Activated naive CD4-positive, alpha-beta T cell treated with anti-CD3 and anti-CD28 coated beads, Interleukin-2, amount 50 U/mL, for 72 hours (primary cell): ENCODE measurements around the gene KLF16. TPM values are rescaled to one million over a fixed set of nuclear protein-coding genes. Genes with fewer than 3 reads are reported as not detected.
A peak's percentile ranks its signal among the peaks of the same experiment; 100 is the strongest.
"Not testable (repeated sequence)": the region's sequence is repeated elsewhere in the genome, so short reads cannot be mapped to it uniquely, and the experiment has no call there.

Experiments used
- ATAC-seq, 2 donors: fragments of 150-1000 bp; cut with Tn5 transposase; 2 replicates each; pipeline ENCODE4 v1.10.0; 2021; ENCODE audit warnings: mild to moderate bottlenecking in 2 of 2, moderate library complexity in 2 of 2
- DNase-seq, 2 donors: peaks; one replicate each; pipeline ENCODE4 v3.0.0; 2021 to 2022; ENCODE audit warnings: low spot score in 2 of 2
- H3K27ac Mint-ChIP-seq, 2 donors: one replicate each; pipeline ENCODE4 v1.8.0; 2022; ENCODE audit warnings: mild to moderate bottlenecking in 2 of 2, mixed read lengths in 2 of 2
- H3K36me3 Mint-ChIP-seq, 2 donors: one replicate each; pipeline ENCODE4 v1.8.0; 2022; ENCODE audit warnings: mixed read lengths in 2 of 2
- H3K9me3 Mint-ChIP-seq, 2 donors: one replicate each; pipeline ENCODE4 v1.8.0; 2022; ENCODE audit warnings: mixed read lengths in 2 of 2
- total RNA-seq, 2 donors: library from RNA; stranded (reverse); gene quantifications; one replicate each; pipeline ENCODE4 v1.2.3, GENCODE V29; 2022

Gene KLF16
- total RNA-seq, 2 donors from 2014 or later = 20.5 to 22.6 TPM

DNA sequence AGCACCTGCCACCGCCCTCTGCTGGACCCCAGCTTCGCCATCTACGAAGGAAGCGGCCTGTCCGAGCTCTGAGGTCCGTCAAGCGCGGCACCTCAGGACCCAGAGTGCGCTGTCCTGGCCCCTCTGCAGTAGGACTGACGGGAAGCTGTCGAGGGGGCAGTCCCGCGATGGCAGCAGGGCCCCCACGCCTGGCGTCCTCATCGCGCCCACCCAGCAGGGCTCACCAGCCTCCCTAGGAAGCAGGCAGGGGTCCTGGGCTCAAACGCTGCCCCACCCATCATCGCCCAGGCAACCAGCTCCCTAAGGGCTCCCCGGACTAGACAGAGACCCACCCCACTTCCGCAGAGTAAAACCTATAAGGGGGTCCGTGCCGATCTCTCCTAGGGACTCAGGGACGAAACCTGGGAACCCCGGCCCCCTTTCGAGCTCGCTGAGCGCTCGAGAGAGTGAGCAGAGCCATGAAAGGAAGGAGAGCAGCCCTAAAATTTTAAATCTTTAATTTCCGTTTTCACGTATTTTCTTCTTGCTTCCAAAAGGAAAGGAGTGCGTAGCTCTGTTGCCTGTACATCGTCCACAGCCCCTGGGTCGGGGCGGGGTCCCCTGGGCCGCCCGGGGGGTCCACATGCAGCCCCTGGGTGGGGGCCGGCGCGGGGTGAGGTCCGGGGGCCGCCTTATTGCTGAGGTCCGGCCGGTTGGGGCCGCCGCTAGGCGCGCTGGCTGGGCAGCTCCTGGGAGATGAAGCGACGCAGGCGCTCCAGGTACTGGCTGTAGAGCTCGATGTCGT, 13.3 kb upstream of the KLF16 start:
- ATAC-seq = peak; percentile 11 to 20
- Mint-ChIP-seq H3K36me3 (peaks cover 19 to 20% of the 10 kb centered on the region in 2 donors), H3K27ac (peak overlapping the region; percentile 85 to 95)
- not testable (repeated sequence) for DNase-seq, H3K9me3 Mint-ChIP-seq

DNA sequence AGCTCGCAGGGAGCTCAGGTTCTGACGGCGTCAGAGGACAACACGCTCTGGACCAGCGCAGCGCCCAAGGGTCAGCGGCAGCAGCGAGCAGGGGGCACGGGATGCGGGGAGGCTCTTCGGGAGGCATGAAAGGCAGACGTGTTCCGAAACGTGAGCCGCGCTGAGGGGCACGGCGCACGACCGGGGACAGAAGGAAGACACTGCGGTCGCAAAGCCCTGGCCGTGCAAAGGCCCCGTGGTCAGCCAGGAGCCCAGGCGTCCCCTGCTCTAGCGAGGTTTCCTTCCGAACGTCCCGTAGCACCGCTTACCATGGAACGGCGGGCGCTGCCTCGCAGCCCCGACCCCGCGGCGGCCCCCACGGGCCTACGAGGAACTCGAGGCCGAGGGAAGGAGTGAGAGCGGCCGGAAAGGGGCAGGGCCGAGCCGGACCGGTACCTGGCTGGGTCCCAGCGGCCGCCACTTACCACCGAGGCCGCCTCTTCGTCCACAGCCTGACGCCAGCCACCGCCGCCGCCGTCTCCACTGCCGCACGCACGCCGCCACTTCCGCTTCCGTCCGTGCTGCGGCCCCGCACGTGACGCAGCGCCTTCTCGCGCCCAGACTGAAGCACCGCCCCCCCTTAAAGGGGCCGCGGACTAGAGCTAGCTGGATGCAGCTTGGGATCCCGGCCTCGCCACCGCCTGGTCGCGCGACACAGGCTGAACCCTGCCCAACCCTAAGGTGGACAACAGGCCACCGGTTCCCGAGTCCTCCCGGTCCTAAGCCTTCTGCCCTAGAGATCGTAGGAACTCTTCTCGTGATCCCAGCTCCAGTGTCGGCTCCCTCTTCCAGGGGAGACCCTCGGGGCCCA, 12.5 kb upstream of the KLF16 start:
- Mint-ChIP-seq H3K36me3 (peaks cover 19 to 20% of the 10 kb centered on the region in 2 donors), H3K9me3 (no peaks in the 10 kb centered on the region), H3K27ac (peak overlapping the region; percentile 95 to 97)
- peak; percentile 87 to 90 for DNase-seq
- peak; percentile 96 to 97 for ATAC-seq

DNA sequence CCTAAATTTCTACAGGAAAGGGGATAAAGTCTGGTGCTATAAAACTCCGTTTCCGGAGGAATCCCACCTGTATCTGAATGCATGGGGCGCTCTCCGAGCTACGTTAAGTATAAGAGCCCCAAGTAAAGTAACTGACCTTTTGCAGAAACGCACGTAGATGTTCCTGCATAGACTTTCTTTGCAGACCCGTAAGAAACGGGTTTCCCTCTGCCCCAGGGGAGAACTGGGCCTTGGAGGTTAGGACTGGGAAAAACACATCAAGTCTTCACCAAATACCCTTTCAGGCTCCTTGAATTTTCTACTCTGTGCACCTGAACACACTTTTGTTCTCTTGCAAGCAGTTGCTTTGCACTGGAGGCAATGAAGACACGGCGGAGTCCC, 11.9 kb upstream of the KLF16 start:
- Mint-ChIP-seq H3K36me3 (peaks cover 19 to 20% of the 10 kb centered on the region in 2 donors), H3K27ac (peak overlapping the region; percentile 95 to 97)
- peak in 1 of 2 donors; percentile 5 for ATAC-seq
- not testable (repeated sequence) for H3K9me3 Mint-ChIP-seq, DNase-seq

DNA sequence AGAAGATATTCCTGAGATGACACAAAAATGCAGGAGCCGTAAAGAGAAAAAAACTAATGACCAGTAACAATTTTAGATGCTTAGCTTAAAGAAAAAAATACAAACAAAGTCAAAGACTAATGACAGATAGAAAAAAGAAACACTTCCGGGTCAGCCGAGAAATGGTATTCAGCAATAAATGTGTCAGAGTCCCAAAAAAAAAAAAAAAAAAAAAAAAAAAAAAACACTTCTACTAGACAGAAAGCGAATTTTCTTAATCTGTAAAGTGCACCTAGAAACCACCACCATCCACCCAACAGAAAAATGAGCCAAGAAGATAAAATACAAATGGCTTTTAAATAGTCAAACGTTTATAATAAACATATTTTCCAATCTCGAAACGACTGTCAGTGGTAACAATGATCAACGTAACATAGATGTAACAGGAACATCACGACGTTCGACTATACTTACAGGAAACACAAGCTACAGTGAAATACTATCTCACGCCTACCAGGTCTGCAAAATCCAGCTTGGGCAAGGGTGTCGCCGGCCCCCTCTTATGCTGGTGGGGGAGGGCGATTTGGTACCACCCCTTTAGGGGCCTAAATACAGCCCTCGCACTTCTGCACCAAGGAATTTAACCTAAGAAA, 11.3 kb upstream of the KLF16 start:
- Mint-ChIP-seq H3K9me3 (no peaks in the 10 kb centered on the region), H3K36me3 (peaks cover 19 to 20% of the 10 kb centered on the region in 2 donors), H3K27ac (peak overlapping the region; percentile 95 to 97)
- peak; percentile 27 to 42 for ATAC-seq
- DNase-seq = no peak

DNA sequence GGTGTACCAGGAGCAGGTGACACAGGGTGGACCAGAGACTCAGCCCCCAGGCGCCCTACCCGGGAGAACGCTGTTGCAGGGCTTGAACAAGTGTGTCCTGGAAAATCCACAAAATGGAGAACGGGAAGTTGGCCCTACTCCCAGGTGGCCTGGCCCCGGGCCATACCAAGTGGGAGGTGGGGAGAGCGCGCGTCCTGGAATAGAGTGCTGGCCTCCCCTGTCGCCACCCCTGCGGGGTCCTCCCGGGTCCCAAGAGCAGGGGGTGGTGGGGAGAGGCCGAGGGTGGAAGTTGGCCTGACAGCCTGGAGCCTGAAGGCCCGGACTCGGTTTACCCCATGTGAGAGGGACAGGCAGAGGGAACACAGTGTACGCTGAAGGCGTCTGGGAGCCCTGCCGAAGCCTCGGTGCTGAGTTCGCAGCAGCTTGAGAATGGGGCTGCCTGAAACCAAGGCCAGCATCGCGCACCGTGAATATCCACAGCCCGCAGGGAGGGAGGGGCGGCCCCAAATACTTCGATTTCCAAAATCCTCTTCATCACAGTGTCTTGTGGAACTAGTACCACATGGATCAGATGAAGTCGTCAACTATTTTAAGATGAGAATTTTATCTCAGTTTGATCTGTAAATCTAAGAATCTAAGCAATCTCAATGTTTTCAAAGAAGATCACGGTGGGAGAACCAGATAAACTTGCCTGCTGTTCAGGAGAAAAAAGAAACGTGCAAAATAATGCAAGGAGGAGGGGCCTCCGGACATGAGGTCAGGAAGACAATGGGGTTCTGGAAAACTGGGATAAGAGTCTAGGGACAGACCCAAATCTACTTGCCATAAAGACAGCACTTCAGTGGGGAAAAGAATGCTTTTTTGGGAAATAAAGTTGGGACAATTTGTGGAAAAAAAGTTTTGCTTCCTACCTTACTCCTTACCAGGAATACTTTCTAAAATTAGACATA, 10.4 kb upstream of the KLF16 start:
- ATAC-seq = no peak
- no peaks in the 10 kb centered on the region for H3K9me3 Mint-ChIP-seq

DNA sequence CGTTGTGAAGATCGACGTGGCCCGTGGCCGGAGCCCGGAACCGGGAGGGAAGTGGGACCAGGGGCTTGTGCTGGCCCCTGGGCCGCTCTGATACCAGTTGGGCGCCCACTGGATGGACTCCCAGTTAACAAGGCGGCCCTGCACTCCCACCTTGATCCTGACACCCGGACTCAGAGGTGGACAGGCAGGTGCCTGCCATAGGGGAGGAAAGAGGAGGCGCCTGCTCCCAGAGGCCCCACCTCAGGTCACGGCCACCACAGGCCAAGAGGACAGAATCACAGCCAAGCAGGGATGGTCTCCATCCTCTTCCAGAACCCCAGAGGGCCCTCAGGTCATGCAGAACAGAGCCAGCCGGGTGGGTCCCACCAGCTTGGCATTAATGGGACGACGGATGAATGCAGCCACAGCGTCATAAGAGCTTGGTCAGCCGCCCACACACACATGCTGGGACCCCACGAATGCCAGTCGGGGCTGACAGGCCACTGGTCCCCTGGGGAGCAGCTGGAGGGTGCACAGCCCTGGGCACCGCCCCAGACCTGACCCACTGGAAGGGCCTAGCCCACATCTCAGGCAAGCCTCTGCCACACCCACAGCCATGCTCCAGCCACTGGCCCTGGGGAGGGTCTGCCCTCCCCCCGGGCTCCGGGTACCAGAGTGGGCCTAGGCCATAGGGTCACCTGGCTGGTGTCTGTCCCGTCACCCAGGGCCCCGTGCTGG, 9.6 kb upstream of the KLF16 start:
- no peak for ATAC-seq
- Mint-ChIP-seq H3K36me3 (peaks cover 19 to 20% of the 10 kb centered on the region in 2 donors), H3K27ac (peak overlapping the region; percentile 55 to 95)

More for the DNA sequence above, 10.4 kb upstream of the KLF16 start:
- Mint-ChIP-seq H3K36me3 (peaks cover 19 to 20% of the 10 kb centered on the region in 2 donors), H3K27ac (peak overlapping the region; percentile 95 to 97)
- DNase-seq = no peak

DNA sequence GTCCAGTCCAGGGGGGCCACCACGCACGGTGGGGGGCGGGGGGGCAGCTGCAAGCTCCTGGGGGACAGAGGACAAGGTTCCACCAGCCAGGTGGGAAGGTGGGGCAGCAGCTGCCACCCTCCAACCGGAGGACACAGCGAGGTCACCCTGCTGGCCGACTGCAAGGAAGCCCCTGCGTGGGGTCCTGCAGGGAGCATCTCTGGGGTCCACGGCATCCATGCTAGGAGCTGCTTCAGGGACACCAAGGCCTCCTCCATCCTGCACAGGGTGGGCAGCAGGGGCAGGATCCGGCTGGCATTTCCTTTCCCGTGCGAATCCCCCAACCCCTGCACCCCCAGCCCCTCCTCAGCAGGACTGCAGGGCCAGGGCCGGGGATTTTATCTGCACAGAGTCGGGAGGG, 8.3 kb upstream of the KLF16 start:
- ATAC-seq (no peak), DNase-seq (no peak)
- Mint-ChIP-seq H3K27ac (no peak overlapping the region), H3K36me3 (peaks cover 19 to 20% of the 10 kb centered on the region in 2 donors), H3K9me3 (no peaks in the 10 kb centered on the region)

More for the DNA sequence above, 9.6 kb upstream of the KLF16 start:
- H3K9me3 Mint-ChIP-seq = no peaks in the 10 kb centered on the region
- DNase-seq = no peak

DNA sequence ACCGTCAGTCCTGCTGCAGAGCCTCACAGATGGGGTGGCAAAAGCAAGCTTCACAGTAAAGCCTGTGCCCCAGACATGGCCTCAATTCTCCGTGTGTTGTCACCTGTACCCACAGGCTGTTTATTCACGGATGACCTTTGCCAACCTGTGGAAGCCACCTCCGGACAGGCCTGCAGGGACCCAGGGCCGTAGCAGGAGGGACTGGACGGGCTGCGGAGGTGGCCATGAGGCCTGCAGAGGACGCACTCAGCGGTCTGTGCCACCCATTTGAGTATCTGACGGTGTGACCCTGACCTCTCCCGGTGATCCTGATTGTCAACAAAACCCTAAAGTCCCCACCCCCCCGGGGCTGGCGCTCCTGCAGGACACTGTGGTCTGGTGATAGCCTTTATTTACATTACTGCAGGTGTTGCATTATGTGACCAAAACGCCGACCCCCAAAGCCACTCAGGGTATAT, 7.8 kb upstream of the KLF16 start:
- Mint-ChIP-seq H3K36me3 (peaks cover 19 to 20% of the 10 kb centered on the region in 2 donors), H3K27ac (no peak overlapping the region), H3K9me3 (no peaks in the 10 kb centered on the region)
- ATAC-seq (no peak), DNase-seq (no peak)

DNA sequence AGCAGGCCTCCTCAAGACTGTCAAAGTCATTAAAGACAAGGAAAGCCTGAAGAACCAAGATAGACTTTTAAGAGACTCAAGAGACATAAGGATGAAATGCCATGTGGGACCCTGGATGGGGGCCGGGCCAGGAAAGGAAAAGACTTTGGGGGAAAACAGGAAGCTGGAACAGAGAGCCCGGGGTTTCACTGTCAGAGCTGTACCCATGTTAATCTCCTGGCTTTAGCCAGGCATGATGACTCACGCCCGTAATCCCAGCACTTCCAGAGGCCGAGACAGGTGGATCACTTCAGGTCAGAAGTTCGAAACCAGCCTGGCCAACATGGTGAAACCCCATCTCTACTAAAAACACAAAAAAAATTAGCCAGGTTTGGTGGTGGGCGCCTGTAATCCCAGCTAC, 5.6 kb upstream of the KLF16 start:
- Mint-ChIP-seq H3K36me3 (peaks cover 3% of the 10 kb centered on the region in 2 donors), H3K9me3 (no peaks in the 10 kb centered on the region), H3K27ac (peak overlapping the region in 1 of 2 donors; percentile 29)
- no peak for DNase-seq
- ATAC-seq = no peak

DNA sequence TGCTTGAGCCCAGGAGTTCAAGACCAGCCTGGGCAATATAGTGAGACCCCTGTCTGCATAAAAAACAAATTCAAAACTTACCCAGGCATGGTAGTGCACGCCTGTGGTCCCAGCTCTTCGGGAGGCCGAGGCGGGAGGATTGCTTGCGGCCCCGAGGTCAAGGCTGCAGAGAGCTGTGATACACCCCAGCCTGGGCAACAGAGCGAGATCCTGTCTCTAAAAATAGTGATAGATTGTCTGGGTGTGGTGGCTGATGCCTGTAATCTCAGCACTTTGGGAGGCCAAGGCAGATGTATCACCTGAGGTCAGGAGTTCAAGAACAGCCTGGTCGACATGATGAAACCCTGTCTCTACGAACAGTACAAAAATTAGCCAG, 4.0 kb upstream of the KLF16 start:
- ATAC-seq (no peak), DNase-seq (no peak)
- Mint-ChIP-seq H3K9me3 (no peaks in the 10 kb centered on the region), H3K27ac (peak overlapping the region in 1 of 2 donors; percentile 32), H3K36me3 (peaks cover 3% of the 10 kb centered on the region in 2 donors)

DNA sequence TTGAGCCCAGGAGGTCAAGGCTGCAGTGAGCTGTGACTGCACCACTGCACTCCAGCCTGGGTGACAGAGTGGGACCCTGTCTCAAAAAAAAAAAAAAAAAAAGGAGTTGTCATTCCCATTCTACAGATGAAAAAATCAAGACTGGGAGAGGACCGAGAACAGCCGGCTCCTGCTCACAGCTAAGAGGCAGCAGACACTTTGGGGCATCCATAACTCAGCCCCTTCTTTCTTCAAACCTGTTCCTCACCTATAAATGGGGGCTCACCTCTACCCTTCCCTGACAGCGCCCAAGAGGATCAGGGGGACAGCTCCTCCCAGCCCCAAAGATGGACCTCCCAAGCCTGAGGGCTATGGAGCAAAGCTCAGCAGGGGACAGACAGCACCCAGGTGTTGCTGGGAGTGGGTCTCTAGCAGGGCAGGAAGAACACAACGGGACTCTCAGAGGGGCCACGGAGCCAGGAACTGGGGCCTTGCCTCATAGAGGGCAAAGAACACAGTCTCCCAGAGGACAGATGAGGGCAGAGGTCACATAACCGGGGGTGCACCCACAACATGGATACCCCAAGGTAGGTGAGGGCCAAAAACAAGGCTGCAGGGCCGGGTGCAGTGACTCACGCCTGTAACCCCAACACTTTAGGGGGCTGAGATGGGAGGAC, 3.4 kb upstream of the KLF16 start:
- no peak for ATAC-seq
- Mint-ChIP-seq H3K9me3 (no peaks in the 10 kb centered on the region), H3K27ac (peak overlapping the region in 1 of 2 donors; percentile 32)

DNA sequence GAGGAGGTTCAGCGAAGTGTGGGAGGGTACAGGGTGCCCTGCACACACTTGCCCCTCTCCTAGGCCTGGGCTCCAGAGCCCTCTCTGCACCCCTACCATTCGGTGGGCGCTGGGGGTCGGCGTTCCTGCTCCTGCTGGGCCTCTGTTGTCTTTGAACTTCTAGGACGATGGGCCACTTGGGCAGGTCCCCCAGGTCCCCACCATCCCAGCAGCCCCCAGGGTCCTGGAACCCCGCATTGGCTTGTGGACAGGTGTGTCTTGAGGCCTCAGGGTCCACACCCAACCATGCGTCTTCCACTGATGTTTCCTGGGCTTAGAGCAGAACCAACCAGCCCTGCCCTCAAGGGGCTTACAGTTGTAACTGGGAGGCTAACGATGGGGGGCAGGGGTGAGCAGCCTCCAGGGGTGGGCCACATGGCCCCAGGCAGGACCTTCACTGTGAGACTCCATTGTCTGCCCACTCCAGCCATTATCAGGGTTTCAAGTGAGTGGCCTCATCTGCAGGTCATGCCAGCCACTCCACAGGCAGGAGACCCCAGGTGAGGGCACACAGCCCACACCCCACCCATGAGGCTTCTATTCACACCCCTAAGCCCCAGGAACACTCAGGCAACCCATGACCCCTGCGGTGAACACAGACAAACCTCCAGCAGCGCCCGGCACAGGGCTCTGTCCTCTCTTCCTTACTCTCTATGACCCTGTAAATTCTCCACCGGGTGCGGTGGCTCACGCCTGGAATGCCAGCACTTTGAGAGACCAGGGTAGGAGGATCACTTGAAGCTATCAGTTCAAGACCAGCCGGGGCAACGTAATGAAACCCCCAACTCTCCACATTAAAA, 2.0 kb upstream of the KLF16 start:
- H3K36me3 Mint-ChIP-seq = peaks cover 5 to 10% of the 10 kb centered on the region in 2 donors
- no peaks in the 10 kb centered on the region for H3K9me3 Mint-ChIP-seq
- H3K27ac Mint-ChIP-seq = peak overlapping the region; percentile 60 to 68
- no peak for DNase-seq
- no peak for ATAC-seq

More for the DNA sequence above, 3.4 kb upstream of the KLF16 start:
- H3K36me3 Mint-ChIP-seq = peaks cover 5 to 8% of the 10 kb centered on the region in 2 donors
- no peak for DNase-seq

DNA sequence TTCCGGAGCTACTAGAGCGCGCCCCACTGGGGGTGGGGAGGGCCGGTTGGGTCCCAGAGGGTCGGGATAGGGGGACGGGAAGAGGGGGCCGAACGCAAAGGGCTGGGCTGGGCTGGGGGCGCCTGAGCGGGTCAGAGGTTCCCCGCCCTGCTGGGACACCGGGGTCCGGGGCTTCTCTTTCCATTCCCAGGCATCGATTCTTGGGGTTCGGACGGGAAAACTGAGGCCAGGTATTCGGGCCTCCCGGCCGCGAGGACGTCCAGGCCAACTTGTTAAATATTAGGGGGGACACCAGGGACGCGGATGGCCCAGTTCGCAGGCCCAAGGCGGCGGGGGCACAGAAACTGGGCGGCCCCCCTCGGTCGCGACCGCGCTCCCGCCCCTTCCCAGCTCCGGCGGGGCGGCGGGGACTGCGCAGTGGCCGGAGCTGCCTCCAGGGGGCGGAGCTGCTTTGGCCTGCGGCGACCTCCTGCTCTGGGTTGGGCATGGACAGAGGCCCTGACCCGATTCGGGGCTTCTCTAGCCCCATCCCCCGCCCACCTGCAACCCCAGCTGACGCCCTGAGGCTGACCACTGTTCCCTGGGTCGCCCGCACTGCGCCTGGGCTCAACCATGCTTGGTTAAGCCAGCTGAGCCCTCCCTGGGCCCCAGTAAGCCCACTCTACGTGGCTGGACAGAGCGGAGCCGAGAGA, 1.2 kb upstream of the KLF16 start:
- H3K9me3 Mint-ChIP-seq = no peaks in the 10 kb centered on the region
- peak overlapping the region in 1 of 2 donors; percentile 60 for H3K27ac Mint-ChIP-seq
- peaks cover 5 to 10% of the 10 kb centered on the region in 2 donors for H3K36me3 Mint-ChIP-seq
- ATAC-seq = peak; percentile 18 to 61
- DNase-seq = peak; percentile 73 to 84
